ENCODE data around the gene MNT.

MNT gene

GRCh38 chr17:2406903-2407790, 6.3 kb upstream of the MNT start:
- DNase-seq (ENCODE audit: extremely low spot score) = no peak
- ChIA-PET CTCF (interaction anchor here (1.0 to 11.6 kb wide), 4 partner anchors 9 to 25 kb away, joined by 3 to 75 read pairs (median 16); no protein-coding TSS in a partner anchor), POLR2A (interaction anchor here (1.3 kb wide), 1 partner anchor 14 kb away, joined by 6 read pairs; no protein-coding TSS in a partner anchor)
- no peak for TF ChIP-seq CTCF (IDR thresholded peaks at IDR 0.05; ENCODE audit: control extremely low read depth, extremely low read depth, low read depth, missing control alignments)

- TF ChIP-seq CTCF (IDR thresholded peaks at IDR 0.05; ENCODE audit: control extremely low read depth, extremely low read depth, low read depth, missing control alignments) = no peak
- CTCF ChIA-PET = interaction anchor here (1.0 to 11.6 kb wide), 4 partner anchors 10 to 24 kb away, joined by 3 to 75 read pairs (median 16); no protein-coding TSS in a partner anchor
- no peak for DNase-seq (ENCODE audit: extremely low spot score)
- POLR2A ChIA-PET = interaction anchor here (1.3 kb wide), 1 partner anchor 13 kb away, joined by 6 read pairs; no protein-coding TSS in a partner anchor
Observed at GRCh38 chr17:2406271-2406902, 5.5 kb upstream of the MNT start.

GRCh38 chr17:2405247-2405926, 4.5 kb upstream of the MNT start:
- POLR2A ChIA-PET = no interaction called here
- no peak for DNase-seq (ENCODE audit: extremely low spot score)
- no peak for TF ChIP-seq CTCF (IDR thresholded peaks at IDR 0.05; ENCODE audit: control extremely low read depth, extremely low read depth, low read depth, missing control alignments)

GRCh38 chr17:2403044-2403443, 2.2 kb upstream of the MNT start:
- no peak for TF ChIP-seq CTCF (IDR thresholded peaks at IDR 0.05; ENCODE audit: control extremely low read depth, extremely low read depth, low read depth, missing control alignments)
- no peak for DNase-seq (ENCODE audit: extremely low spot score)
- ChIA-PET CTCF (interaction anchor here (1.0 to 11.6 kb wide), 3 partner anchors 9 to 21 kb away, joined by 4 to 75 read pairs (median 37); no protein-coding TSS in a partner anchor), POLR2A (interaction anchor here (2.0 kb wide), 1 partner anchor 10 kb away, joined by 16 read pairs; no protein-coding TSS in a partner anchor)

More at GRCh38 chr17:2405247-2405926, 4.5 kb upstream of the MNT start:
- CTCF ChIA-PET = interaction anchor here (6.9 to 11.6 kb wide), 2 partner anchors 11 to 23 kb away, joined by 37 to 75 read pairs; no protein-coding TSS in a partner anchor

GRCh38 chr17:2402544-2402943, 1.7 kb upstream of the MNT start:
- no peak for TF ChIP-seq CTCF (IDR thresholded peaks at IDR 0.05; ENCODE audit: control extremely low read depth, extremely low read depth, low read depth, missing control alignments)
- CTCF ChIA-PET = interaction anchor here (1.2 to 11.6 kb wide), 3 partner anchors 8 to 20 kb away, joined by 4 to 75 read pairs (median 37); no protein-coding TSS in a partner anchor
- DNase-seq (ENCODE audit: extremely low spot score) = no peak
- POLR2A ChIA-PET = interaction anchor here (0.6 to 2.0 kb wide), 4 partner anchors 8 to 1026 kb away, joined by 3 to 16 read pairs (median 4); no protein-coding TSS in a partner anchor

Data from GM10248 (cell line).